IPS-18c (cell line): Measurements from ENCODE around the gene CEP76.
"Not testable (repeated sequence)": the region's sequence is repeated elsewhere in the genome, so short reads cannot be mapped to it uniquely, and the experiment has no call there.

Experiments used
- H3K4me3 ChIP-seq: 2 replicates; pipeline ENCODE4 v1.7.0; 2013; ENCODE audit warnings: low read depth, mild to moderate bottlenecking, low read length, moderate library complexity; ENCODE audit not compliant: insufficient read depth
- H3K9me3 ChIP-seq: one replicate; pipeline ENCODE4 v1.6.1; 2013; ENCODE audit warnings: mild to moderate bottlenecking, low read length, moderate library complexity; ENCODE audit not compliant: control insufficient read depth, insufficient read depth

Gene CEP76

DNA sequence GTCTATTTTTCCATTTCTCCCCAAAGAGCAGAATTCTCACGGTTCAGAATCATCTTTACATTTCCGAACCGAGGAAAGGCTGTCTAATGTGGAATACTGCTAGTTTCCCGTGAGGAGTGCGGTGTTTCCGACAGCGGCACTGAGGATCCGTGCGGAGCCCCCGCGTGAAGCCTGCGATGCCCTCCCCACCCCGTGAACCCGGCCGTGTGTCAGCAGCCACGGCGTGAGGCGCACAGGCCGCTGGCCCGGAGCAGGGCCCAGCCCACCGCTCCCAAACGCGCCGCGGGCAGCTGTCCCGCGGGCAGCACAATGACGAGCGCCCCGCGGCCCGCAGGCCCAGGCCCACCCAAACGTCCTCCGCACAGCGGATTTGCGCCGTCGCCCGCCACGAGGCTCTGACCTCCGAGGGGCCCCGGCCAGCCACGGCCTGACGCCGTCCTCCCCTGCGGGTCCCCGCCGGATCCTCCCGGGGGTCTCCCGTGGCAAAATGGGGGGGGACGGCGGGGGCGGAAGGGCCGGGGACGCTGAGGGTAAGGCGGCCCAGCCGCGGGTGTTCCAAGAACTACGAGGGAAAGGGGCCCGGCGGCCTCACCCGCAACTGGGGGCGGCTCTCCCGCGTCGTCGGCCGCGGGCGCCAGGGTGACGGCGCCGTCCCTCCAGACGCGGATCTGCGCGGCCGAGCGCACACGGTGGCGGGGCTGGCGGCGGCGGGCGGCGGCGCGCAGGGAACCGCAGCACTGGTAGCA lies 45.4 kb downstream of the CEP76 start:
- Histone ChIP-seq H3K4me3 (peak overlapping the region; percentile 67), H3K9me3 (peaks cover 2% of the 10 kb centered on the region)

DNA sequence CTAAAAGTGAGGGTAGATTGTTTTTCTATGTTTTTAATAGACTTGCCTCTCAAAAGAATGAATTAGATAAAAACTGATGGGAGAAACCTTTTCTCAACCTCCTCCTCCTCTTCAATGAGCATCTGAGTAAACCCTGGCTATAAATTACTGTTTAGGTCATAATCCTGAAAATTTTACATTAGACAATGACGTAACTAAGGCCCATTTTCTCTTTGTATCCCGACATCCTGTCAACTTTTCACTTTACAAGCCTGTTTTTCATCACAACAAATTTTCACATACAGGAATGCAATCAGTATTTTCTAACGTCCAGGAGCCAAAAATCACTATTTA lies 46.0 kb downstream of the CEP76 start:
- H3K4me3 ChIP-seq = peak overlapping the region; percentile 67
- H3K9me3 ChIP-seq = peaks cover 2% of the 10 kb centered on the region

GRCh38 chr18:12654971-12655370 lies 47.6 kb downstream of the CEP76 start:
- no peak overlapping the region for H3K4me3 ChIP-seq
- H3K9me3 ChIP-seq = peaks cover 2% of the 10 kb centered on the region

DNA sequence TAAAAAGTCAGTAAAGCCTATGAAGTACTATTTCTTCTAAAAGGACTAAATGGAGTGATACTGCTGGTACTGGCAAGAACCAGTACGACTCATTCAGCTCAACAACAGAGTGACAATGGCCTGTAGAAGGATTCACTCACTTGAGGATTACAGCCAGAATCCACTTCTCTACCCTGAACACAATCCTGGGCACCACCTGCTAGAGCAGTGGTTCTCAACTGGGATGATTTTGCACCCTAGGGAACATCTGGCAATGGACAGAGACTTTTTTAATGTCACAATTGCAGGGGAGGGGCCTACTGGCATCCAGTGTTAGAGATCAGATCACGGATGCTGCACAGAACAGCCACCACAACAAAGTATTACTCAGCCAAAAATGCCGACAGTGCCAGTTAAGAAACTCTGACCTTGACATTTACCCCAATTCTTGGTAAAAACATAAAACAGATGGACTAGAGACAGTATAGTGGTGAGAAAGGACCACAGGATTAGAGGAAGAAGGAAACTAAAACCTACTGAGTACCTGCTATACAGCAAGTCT lies 49.6 kb downstream of the CEP76 start:
- no peak overlapping the region for H3K4me3 ChIP-seq

DNA sequence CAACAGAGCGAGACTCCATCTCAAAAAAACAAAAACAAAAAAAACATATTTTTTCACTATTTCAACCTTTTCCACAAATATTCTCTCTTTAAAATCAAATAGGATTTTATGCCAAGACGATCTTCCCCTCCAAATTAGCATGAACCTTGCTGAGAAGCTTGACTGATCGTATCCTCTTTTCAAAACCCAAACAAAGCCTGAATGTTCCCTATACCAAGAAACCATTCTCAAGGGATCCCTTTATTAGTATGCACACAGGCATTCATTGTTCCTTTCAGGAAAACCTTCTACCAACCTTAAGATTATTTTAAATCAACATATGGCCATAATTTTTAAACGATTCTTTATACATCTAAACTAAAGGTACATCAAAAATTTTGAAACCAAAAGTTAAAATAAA lies 50.9 kb downstream of the CEP76 start:
- no peak overlapping the region for H3K4me3 ChIP-seq
- peaks cover 2% of the 10 kb centered on the region for H3K9me3 ChIP-seq

More for the DNA sequence above, 49.6 kb downstream of the CEP76 start:
- H3K9me3 ChIP-seq = peaks cover 2% of the 10 kb centered on the region

GRCh38 chr18:12647773-12648172 lies 54.8 kb downstream of the CEP76 start:
- H3K9me3 ChIP-seq = no peaks in the 10 kb centered on the region
- no peak overlapping the region for H3K4me3 ChIP-seq

GRCh38 chr18:12645751-12646203 lies 56.7 kb downstream of the CEP76 start:
- H3K9me3 ChIP-seq = no peaks in the 10 kb centered on the region
- H3K4me3 ChIP-seq = no peak overlapping the region

DNA sequence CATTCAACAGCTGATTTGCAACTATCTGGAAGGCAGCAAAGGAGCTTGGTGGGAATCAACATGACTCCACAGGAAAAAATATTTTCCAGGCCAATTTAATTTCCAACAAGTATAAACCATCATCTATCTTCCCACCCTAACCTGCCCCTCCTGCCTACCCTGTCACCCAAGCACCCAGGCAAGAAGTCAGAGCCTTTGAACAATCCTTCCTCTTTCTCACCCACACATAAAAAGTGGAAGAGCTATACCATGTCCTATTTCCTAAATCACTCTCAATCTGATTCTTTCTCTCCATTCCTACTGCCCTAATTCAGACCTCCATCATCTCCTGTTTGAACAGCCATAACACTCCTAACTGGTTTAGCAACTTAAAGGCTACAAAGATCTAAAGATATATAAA lies 57.3 kb downstream of the CEP76 start:
- H3K9me3 ChIP-seq = no peaks in the 10 kb centered on the region
- H3K4me3 ChIP-seq = no peak overlapping the region

GRCh38 chr18:12643756-12644155 lies 58.8 kb downstream of the CEP76 start:
- not testable (repeated sequence) for H3K4me3 ChIP-seq, H3K9me3 ChIP-seq

GRCh38 chr18:12640881-12641200 lies 61.7 kb downstream of the CEP76 start:
- no peak overlapping the region for H3K4me3 ChIP-seq
- no peaks in the 10 kb centered on the region for H3K9me3 ChIP-seq

- H3K9me3 ChIP-seq = no peaks in the 10 kb centered on the region
Measured at GRCh38 chr18:12639990-12640880, 62.3 kb downstream of the CEP76 start.

DNA sequence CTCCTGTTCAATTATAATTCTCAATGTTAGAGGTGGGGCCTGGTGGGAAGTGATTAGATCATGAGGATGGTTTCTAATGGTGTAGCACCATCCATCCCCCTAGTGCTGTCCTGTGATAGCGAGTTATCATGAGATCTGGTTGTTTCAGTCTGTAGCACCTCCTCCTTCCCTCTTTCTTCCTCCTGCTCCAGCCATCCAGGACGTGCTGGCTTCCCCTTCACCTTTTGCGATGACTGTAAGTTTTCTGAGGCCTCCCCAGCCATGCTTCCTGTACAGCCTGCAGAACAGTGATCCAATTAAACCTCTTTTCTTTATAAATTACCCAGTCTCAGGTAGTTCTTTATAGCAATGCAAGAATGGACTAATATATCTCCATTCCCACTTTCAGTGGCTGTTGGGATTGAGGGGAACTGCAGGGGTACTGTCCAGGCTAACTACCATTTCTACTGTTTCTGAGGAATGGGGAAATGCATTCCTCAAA lies 63.8 kb downstream of the CEP76 start:
- H3K9me3 ChIP-seq = no peaks in the 10 kb centered on the region
- no peak overlapping the region for H3K4me3 ChIP-seq

More at GRCh38 chr18:12639990-12640880, 62.3 kb downstream of the CEP76 start:
- H3K4me3 ChIP-seq = no peak overlapping the region

DNA sequence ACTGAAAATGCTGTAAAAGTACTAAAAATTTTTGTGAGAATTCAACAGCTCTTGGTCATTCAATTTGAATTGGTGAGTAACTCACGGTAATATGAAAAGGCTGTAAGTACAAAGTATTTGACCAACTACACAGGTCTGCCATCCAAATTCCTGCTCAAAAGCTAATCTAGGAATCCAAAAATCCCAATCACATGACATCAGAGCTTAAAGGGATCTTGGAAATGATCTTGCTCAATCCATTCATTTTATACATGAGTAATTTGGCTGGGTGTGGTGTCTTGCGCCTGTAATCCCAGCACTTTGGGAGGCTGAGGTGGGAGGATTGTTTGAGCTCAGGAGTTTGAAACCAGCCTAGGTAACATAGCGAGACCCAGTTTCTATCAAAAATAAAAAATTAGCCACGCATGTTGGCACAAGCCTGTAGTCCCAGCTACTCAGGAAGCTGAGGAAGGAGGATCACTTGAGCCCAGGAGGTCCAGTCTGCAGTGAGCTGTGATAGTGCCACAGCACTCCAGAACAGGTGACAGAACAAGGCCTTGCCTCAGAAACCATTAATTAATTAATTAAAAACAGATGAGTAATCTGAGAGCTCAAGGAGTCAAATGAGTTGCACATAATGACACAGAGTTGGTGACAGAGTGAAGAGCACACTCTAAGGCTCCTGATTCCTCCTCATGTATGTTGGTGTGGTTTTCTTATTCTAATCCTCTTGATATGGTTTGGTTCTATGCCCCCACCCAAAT lies 64.5 kb downstream of the CEP76 start:
- Histone ChIP-seq H3K4me3 (no peak overlapping the region), H3K9me3 (no peaks in the 10 kb centered on the region)

- no peak overlapping the region for H3K4me3 ChIP-seq
- no peaks in the 10 kb centered on the region for H3K9me3 ChIP-seq
Measured at GRCh38 chr18:12637393-12637792, 65.1 kb downstream of the CEP76 start.

DNA sequence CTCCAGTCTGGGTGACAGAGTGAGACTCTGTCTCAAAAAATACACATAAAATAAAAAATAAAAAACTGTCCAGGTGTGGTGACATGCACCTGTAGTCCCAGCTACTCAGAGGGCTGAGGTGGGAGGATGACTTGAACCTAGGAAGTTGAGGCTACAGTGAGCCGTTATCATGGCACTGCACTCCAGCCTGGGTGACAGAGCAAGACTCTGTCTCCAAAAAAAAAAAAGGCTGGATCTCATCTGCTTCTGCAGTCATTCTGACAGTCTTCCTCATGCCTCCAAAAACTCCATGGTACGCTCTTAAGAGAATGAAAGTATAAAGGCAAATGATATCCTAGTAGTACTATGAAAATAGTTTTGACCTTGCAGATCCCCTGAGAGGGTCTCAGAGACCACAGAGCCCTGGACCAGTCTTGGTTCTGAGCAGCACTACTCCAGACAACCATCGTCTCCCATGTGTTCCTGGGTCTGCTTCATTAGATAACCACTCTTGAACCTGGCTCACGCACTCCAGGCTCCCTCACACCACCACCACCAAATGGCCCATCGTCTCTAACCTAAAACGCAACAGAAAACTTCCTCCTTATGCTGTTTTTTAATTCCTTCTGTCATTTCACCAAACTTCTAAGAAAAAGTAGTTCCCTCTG lies 70.6 kb downstream of the CEP76 start:
- no peaks in the 10 kb centered on the region for H3K9me3 ChIP-seq
- H3K4me3 ChIP-seq = no peak overlapping the region

DNA sequence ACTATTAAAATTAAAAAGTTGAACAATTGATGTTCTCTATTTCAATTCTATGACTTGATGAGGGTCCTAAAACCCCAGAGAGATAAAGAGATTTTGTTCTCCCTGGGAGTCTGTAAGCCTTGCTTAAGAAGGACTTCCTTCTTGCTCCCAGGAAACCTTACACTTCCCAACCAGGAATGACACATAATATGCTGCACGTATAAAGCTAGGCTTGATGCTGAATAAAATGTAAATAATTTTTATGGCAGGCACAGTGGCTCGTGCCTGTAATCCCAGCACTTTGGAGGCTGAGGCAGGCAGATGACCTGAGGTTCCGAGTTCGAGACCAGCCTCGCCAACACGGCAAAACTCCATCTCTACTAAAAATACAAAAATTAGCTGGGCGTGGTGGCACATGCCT lies 72.4 kb downstream of the CEP76 start:
- no peaks in the 10 kb centered on the region for H3K9me3 ChIP-seq
- H3K4me3 ChIP-seq = no peak overlapping the region
